ENCODE measurements around the gene GNG13.
"Not testable (repeated sequence)": the region's sequence is repeated elsewhere in the genome, so short reads cannot be mapped to it uniquely, and the experiment has no call there.

The GNG13 gene, protein sequence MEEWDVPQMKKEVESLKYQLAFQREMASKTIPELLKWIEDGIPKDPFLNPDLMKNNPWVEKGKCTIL

DNA sequence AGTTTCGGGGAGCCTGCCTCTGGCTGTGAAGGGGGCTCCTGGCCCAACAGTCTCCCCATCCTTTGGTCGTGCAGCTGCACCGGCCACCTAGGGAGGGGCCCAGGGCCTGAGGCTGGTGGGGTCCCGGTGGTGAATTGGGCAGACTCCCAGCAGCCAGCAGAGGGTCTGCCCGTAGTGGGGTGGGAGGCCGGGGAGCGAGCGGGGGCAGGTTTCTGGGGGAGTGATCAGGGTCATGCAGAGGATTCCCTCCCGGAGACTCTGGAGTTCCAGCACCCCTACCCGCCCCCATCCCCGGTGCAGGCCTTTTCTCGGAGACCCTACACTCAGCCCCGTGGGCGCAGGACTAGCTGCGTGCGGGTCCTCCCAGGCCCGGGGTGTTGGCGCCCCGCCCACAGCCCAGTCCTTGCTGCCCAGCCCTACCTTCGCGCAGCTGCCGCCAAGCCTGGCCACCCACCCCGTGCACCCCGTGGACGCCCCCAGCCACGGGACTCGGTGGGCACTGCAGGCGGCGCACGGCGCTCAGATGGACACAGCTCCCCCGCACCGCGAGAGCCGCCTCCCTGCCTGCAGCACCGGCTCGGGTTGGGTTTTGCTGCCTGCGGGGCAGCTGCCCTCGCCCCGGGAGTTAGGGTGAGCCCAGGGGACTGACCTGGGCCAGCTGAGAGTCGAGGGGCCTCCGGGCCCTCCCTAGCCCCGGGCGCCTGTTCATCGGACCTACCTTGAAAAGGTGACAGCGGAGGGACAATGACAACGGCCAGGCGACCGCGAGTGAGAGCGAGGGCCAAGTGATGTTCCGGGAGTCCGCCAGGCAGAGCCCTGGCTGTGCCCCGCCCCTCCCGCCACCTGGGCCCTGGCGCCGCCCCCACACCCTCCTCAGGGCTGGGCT lies at the start of gene GNG13:
TSS of gene GNG13 (minus strand) at position 787 of the 886 bp plus-strand sequence. CDS start 1,657 bp downstream, outside the sequence.
- no peak for DNase-seq

DNA sequence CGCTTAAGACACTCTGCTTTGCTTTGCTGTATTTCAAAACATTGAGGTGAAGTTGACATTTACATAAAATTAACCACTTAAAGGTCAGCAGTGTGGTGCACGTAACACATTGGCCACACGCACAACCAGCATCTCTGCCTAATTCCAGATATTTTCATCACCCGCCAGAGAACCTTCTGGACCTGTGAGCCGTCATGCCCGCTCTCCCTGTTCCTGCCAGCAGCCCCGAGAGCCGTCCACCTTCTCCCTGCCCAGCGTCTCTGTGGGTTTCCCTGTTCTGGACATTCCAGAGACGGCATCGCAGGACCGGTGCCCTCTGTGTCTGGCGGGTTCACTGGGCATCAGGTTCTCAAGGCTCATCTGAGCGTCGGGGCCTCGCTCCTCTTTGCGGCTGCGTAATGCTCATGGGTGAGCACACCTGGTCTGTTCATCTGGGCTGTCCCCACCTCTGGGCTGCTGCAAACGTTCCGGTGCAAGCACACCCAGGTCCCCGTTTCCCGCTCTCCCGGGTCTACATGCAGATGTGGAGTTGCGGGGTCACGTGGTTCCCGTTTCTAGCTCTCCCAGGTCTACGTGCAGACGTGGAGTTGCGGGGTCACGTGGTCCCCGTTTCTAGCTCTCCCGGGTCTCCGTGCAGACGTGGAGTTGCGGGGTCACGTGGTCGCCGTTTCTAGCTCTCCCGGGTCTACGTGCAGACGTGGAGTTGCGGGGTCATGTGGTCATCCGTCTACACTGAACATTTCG lies 48.1 kb upstream of the GNG13 start:
- DNase-seq, result no peak

DNA sequence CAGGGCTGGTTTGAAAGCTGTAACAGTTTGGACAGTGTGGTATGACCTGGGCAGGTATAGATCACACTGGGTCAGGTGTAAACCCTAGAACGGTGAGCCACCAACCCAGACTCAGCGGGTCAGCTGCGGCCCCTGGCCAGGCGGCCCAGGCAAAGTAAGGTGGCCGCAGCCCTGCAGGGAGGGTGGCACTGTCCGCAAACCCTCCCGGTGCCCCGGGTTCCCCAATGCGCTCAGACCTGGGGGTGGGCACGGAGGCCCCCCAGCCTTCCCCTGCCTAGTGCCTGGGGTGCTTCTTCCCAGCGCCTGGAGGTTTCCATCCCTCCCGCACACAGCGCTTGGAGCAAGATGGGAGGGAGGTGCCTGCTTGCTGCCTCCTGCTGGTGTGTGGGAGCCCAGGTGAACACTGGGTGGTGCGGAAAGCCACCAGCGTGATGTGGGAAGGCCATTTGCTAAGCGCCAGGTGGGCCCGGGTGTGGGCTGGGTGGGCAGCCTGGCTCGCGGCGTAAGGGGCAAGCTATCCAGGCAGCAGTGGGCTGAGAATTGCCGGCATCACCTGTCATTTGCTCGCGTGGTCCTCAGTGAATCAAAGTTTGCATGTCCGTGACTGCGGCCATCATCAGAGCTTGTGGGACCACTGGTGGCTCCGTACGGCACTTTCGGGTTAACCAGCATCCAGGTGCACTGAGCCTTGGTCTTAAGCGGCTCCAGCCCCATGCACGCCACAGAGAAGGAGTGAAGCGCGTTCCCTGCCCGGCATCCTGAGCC lies 47.3 kb upstream of the GNG13 start:
- DNase-seq, result no peak

DNA sequence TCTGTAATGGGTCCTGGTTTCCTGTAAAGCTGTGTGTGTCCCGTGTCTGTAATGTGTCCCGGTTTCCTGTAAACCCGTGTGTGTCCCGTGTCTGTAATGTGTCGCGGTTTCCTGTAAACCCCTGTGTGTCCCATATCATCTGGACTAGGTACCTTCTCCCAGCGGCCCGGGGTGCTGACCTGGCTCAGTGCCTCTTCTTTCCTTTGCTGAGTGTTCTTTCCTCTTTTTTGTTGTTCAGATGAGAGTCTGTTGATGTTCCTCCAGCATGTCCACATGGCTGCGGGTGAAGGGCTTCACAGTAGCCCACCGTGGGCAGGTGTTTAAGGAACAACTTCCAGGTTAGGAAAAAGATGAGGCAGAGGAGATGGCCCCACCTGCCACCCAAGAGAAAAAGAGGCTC lies 46.6 kb upstream of the GNG13 start:
- no peak for DNase-seq

DNA sequence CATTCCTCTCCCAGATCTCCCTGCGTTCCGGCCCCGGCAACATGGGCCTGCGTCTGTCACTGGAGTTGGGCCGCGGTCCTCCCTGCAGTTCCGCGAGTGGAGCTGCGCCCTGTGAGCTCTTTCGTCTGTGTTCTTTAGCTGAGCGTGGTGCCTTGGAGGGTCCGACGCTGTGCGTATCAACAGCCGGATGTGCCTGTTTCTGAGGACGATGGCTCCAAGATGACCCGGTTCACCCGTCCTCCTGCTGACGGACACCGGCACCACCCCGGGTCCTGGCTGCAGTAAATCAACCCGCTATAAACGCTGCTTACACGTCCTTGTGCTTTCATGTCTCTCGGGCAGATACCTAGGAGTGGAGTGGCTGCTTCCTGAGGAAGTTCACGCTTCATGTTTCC lies 44.8 kb upstream of the GNG13 start:
- DNase-seq, result no peak

DNA sequence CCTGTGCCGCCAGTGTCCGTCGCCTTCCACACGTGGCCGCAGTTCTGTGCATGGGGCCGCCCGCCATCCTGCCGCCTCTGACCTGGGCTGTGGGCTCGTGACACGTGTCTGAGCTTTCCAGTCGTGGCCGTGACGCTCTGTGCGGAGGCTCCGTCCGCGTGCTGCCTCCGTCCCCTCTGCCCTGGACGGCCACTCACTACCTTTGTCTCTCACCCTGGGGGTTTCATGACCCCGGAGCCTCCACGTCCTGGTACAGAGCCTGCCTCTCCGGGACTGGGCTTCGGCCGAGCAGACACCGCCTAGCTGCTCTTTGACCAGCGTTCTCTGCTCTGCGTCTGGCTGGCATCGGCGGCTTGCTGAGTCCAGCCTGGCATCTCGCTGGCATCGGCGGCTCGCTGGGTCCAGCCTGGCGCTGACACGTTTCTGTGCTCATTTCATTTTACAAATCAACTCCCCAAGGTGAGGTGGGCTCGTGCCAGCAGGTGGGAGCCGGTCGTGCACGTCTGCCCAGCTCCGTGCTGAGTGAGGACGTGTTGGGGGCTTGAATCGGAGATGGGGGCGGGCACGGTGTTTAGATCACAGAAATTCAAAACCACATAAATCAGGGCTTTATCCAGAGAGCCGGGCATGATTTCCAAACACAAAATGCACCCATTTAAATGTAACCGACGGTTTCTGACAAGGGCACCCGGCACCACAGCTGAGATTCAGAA lies 44.3 kb upstream of the GNG13 start:
- no peak for DNase-seq

DNA sequence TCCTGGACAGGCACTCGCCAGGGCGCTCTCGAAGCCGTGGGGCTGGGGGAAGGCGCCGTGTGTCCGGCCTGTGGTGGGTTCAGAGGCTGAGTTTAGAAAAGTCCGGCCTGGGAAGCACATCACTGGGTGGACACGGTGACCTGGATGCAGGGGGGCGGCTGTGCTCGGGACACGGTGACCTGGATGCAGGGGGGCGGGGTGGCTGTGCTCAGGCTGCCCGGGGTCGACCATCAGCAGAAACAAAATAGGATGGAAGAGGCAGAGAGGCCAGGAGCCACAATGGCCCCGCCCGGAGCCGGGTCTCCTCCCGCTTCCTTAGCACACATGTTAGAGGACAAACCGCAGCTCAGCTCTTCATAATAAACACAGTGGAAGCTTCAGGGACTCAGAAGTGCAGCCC lies 43.2 kb upstream of the GNG13 start:
- no peak for DNase-seq

DNA sequence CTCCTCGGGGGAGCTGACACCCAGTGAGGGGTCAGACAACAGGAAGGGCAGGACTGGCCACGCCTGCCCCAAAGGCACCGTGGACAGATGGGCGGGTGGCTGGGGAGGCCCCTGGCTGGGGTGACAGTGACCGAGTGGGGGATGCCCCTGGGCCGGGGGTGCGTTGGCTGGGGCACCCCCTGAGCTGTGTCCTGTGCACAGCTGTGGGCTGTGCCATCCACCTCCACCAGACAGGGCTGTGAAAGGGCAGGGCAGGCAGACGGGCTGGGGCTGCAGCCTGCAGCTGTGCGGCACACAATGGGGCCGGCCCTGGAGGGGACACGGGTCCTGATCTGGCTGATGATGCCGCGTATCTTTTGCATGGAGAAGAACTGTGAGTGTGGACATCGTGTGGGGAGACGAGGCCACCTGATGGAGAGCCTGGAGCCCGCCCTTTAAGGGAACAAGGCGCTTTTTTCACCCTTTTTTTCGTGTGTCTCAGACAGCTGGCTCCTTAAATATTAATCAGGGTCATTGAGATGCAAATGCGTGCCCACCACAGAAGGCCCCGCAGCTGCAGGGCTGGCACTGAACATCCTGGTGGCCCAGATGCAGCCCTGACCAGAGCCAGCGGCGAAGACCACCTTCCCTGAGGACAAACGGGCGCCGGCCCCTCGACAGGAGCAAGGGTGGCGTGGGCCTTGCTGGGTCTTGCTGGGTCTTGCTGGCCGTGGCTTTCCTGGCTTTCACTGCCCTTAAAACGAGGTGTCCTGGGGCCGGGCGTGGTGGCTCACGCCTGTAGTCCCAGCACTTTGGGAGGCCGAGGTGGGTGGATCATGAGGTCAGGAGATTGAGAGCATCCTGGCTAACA lies 42.4 kb upstream of the GNG13 start:
- no peak for DNase-seq

DNA sequence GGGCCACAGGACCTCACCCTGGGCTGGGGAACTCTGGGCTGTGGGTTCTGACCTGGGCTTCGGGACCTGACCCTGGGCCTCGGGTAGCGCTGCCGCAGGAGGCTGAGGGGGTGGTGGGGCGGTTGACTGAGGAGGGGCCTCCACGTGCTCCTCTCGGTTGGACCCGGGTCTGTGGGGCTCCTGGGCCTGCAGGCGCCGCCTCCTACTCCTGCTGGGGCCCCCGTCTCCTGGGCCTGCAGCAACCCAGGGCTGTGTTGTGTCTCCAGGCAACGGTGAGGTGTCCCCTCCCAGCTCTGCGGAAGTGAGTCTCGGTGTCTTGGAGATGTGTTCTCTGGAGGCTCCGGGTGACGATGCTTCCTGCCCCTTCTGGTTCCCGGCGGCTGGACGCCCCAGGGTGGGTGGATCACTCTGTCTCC lies 41.5 kb upstream of the GNG13 start:
- no peak for DNase-seq

DNA sequence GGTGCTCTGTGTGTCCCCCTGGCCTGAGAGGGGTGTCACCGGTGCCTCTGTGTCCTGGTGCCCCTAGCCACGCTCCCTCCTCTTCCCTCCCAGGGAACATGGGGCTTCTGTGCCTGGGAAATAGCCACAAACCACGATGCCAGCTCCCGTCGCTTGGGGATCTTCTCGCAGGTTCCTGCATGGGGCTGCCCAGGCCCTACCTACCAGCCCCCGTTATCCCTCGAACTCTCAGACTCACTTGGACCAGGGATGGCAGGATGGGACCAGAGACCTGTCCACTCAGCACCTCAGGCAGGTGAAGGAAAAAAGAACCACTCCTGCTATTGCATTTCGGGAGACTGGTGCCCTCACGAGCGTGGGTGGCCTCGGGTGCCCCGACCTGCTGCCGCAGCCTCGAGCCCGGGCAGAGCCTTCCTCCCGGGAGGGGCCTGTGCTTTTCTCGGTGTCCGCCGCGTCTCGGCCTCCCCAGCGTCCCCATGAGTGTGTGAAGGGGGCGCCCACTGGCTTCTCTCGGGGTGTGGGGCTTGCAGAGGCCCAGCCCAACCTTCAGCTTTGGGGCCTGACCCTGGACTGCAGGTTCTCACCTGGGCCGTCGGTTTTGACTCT lies 41.0 kb upstream of the GNG13 start:
- no peak for DNase-seq

DNA sequence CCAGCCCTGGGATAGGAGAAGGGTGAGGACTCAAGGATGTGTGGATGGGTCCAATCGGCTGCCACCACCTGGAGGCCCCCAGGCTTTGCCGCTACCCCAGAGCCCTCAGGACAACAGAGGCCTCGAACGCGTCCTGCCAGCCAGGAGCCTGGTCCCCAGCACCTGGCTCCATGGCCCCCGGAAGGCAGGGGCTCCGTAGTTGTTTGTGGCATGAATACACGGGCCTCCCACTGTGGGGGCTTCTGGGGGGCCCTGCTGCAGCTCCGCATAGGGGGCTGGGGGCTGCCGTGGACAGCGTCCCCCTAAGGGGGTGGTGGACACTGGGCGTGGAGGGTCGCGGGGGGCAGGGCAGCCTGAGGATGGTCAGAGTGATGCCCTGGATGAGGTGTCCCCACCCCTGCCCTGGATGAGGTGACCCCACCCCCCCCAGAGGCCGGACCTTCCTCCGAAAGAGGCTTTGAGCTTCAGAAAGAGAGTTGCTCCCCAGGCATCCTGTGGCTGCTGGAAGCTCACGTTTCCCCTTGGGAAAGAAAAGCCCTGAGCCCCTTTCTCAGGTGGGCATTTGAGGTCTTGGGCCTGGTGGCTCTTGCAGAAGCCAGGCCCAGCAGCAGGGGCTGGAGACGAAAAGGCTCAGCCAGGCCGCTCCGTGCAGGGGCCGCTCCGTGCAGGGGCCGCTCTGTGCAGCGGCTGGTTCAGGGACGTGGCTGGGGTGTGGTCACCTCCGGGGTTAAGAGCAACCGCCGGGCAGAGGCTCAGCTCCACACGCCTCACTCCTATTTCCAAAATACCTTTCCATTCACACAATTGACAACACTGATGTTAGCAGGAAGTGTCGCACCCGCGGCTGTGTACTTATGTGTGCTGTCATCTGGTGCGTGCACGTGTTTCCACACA lies 40.3 kb upstream of the GNG13 start:
- no peak for DNase-seq

DNA sequence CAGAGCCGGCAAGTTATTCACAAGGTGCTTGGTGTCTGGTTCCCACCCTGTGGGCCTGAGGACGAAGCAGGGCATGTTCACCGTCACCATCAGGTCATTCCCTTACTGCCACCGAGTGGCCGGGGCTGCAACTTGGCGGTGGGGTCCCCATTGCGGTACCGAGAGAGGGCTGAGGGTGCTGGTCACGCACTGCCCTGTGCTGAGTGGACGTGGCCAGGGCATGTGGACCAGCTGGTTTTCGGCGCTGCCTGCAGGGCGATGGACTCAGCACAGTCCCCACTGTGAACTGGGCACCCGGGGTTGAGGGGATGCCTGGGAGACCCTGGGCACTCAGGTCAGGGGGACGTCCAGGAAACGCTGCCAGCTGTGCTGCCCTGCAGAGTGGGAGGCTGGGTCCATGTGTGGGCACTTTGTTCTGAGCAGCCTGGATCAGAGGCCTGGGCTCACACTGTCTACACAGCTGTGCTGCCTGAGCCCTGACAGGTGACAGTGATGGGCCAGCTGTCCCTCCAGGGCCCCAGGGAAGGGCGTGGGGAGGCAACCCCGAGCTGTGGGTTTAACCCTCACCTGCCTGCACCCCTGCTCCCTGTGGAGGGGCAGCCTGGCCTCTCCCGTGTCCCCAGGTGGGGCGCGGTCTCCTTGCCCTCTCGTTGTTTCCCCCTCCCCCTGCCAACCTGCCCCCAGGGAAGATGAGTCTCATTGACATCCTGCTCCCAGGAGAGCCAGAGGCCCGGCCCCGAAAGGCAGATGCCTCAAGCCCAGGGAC lies 39.3 kb upstream of the GNG13 start:
- DNase-seq, result no peak

DNA sequence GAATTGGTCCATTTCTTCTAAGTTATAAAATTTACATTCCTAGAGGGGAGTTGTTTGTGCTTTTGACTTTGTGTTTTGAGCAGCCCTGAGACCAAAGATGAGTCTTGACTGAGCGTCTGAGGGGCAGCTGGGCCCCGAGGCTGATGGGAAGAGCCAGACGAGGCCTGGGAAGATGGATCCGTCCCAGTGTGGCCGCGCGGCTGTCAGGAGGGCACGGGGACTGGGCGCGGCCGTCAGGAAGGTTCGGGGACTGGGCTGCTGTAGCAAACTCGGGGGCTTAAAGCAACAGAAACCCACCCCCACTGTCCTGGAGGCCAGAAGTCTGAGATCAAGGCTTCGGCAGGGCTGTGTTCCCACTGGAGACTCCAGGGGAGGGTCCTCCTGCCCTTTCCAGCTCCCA lies 38.2 kb upstream of the GNG13 start:
- no peak for DNase-seq

DNA sequence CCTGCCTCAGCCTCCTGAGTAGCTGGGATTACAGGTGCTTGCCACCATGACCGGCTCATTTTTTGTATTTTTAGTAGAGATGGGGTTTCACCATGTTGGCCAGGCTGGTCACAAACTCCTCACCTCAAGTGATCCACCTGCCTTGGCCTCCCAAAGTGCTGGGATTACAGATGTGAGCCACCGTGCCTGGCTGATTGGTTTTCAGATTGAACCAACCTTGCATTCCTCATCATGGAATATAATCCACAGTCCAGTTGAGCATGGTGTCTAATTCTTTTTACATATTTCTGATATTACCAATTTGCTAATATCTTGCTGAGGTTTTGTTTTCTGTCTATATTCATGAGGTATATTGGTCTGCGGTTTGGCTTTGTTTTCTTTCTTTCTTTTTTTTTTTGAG lies 36.3 kb upstream of the GNG13 start:
- DNase-seq, result not testable (repeated sequence)

DNA sequence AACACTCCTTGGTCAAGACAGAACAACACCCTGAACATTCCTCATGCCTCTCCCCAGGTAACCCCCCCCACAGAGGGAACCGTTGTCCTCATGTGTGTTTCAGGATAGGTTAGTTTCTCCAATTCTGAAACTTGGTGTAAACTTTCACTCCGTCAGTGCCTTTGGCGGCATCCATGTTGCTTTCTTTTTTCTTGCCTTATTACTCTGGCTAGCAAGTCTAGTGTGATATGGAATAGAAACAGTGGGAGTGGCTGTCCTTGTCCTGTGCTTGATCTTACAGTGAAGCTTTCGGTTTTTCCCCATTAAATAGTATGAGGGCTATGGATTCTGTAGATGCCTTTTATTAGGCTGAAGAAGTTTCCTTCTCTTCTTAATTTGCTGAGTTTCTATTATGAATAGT lies 35.7 kb upstream of the GNG13 start:
- DNase-seq, result no peak

DNA sequence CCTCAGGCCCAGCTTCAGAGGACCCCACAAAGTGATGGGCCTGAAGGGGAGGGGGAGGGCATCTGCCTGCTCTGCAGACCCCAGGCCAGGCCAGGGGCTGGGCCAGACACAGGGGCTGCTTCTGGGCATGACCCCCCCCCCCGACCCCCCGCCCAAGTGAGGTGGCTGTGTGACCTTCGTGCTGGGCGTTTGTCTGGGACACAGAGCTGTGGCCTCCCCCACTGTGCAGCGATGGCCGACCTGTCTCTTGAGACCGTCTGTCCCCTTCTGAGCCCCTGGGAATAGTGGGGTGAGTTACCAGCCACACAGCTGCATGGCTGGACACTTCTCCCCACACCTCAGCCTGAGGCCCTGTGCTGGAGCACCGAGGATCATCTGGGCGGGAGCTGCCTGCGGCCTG lies 34.8 kb upstream of the GNG13 start:
- DNase-seq, result no peak

DNA sequence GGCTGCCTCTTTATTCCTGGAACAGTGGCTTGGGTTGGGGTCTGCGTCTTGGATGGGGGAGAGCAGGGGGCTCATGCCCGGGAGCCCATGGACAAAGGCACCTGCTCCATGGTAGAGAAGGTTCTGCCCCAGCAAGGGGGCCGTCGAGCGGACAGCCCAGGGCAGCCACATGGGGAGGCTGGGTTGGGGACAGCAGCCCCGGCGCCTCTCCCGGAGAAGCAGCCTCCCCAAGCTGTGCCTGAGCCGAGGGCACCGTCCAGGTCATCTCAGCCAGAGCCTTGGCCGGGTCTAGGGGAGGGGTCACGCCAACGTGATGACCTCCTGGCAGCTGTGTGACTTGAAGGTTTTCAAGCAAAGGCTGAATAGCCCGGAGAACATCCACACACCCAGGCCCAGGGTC lies 32.9 kb upstream of the GNG13 start:
- DNase-seq, result no peak

DNA sequence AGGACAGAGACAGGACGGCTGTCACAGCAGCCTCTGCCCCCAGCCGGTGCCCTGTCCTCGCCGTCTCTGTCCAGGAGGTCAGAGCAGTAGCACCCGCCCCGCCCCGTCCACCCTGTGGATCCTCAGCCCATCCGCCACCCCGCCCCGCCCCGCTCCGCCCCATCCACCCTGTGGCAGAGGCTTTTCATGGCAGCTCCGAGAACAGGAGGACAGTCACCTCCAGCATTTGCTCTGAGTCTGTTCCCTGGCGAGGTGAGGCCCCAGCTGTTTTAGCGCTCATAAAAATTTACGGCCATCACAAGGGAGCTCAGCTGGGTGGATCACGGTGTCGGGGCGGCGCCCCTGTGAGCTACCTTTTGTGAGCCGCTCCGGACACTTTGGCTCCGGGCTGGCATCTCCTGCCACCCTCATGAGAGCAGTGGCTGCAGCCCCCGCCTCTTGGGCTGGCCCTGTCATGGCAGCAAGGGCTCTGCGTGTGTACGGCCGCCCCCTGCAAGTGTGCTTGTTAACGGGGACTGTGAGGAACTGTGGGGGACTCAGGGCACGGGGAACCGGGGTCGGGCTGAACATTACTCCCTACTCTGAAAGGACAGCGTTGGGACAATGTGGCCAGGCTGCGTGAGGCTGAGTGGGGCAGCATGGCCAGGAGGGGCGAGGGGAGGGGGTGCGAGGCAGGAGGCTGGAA lies 32.3 kb upstream of the GNG13 start:
- DNase-seq, result no peak

Data from DMS79 treated with DMSO at 0.1 percent for 48 hours (cell line).